ENCODE data around the gene TMEM132D. TPM values are rescaled to one million over a fixed set of nuclear protein-coding genes. Genes with fewer than 3 reads are reported as not detected.

The TMEM132D gene
- total and polyA plus RNA-seq, 2 experiments from 2014 or later, result 2.0 to 2.4 TPM

DNA sequence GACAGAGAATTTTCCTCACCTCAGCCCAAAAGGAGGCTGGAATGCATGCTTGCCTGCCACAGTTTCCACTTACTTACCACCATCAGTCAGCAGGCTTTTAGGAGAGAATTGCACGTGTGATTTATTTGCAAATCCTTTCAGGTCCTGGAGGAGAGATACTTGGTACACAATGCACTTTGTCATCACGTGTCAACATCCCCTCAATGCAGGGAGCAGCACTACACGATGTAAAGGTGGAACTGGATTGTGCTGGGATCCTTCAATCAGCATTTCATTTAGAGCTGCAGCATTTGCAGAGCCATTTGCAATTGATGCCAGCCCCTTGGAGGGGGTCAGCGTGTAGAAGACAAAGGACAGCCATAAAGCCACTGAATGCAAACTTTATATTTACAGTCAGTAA, 832.5 kb downstream of the TMEM132D start:
- Histone ChIP-seq H2AFZ (no peak overlapping the region), H3K9me3 (ENCODE audit: low read depth) (no peaks in the 10 kb centered on the region), H3K79me2 (no peaks in the 10 kb centered on the region), H4K20me1 (ENCODE audit: insufficient read depth, poor library complexity, severe bottlenecking) (no peaks in the 10 kb centered on the region), H3K4me1 (ENCODE audit: insufficient read depth) (no peaks in the 10 kb centered on the region), H3K27me3 (no peaks in the 10 kb centered on the region), H3K4me3 (no peak overlapping the region), H3K36me3 (replicated peaks; ENCODE audit: insufficient read depth, low read depth) (no peaks in the 10 kb centered on the region), H3K4me2 (no peak overlapping the region), H3K9me2 (replicated peaks; ENCODE audit: insufficient read depth) (no peaks in the 10 kb centered on the region), H3K27ac (no peak overlapping the region)
- TF ChIP-seq EZH2phosphoT487 (IDR thresholded peaks at IDR 0.05; ENCODE audit: low read depth, severe bottlenecking, unreplicated experiment) (no peak), EZH2 (IDR thresholded peaks at IDR 0.05; ENCODE audit: borderline replicate concordance) (no peak)
- TF ChIP-seq, protein P1, sequence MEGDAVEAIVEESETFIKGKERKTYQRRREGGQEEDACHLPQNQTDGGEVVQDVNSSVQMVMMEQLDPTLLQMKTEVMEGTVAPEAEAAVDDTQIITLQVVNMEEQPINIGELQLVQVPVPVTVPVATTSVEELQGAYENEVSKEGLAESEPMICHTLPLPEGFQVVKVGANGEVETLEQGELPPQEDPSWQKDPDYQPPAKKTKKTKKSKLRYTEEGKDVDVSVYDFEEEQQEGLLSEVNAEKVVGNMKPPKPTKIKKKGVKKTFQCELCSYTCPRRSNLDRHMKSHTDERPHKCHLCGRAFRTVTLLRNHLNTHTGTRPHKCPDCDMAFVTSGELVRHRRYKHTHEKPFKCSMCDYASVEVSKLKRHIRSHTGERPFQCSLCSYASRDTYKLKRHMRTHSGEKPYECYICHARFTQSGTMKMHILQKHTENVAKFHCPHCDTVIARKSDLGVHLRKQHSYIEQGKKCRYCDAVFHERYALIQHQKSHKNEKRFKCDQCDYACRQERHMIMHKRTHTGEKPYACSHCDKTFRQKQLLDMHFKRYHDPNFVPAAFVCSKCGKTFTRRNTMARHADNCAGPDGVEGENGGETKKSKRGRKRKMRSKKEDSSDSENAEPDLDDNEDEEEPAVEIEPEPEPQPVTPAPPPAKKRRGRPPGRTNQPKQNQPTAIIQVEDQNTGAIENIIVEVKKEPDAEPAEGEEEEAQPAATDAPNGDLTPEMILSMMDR (IDR thresholded peaks at IDR 0.05; ENCODE audit: poor library complexity), result no peak
- no peak for DNase-seq (ENCODE audit: low spot score)
- 49% methylated on average over 4 of the region's 4 CpGs for WGBS (ENCODE audit: low lambda C conversion rate, missing lambda C conversion rate)

DNA sequence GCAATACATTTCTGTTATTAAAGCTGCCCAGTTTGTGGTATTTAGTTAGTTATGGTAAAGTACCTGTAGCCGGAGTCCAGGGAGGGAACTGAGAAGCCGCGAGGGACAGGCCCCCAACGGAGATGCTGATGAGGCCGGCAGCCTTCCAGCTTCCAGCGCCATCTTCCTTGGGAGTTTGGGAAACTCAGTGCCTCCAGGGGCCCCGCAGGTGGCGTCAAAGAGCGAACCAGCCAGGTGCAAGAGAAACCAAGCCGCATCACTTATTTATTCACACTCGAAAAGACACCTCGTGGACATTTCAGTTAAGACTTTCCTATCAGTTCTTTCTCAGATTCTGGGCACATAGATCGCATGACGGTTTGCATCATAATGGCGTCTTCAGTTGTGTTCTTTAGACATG, 833.9 kb downstream of the TMEM132D start:
- H3K27ac ChIP-seq, result no peak overlapping the region
- H3K4me2 ChIP-seq, result no peak overlapping the region
- H4K20me1 ChIP-seq (ENCODE audit: insufficient read depth, poor library complexity, severe bottlenecking), result no peaks in the 10 kb centered on the region
- WGBS (ENCODE audit: low lambda C conversion rate, missing lambda C conversion rate), result 75% methylated on average over 15 of the region's 15 CpGs
- TF ChIP-seq EZH2 (IDR thresholded peaks at IDR 0.05; ENCODE audit: borderline replicate concordance) (no peak), EZH2phosphoT487 (IDR thresholded peaks at IDR 0.05; ENCODE audit: low read depth, severe bottlenecking, unreplicated experiment) (no peak)
- TF ChIP-seq, protein P1 (IDR thresholded peaks at IDR 0.05; ENCODE audit: poor library complexity), result no peak
- H3K9me2 ChIP-seq (replicated peaks; ENCODE audit: insufficient read depth), result no peaks in the 10 kb centered on the region
- H3K36me3 ChIP-seq (replicated peaks; ENCODE audit: insufficient read depth, low read depth), result no peaks in the 10 kb centered on the region
- no peak overlapping the region for H2AFZ ChIP-seq
- H3K4me3 ChIP-seq, result no peak overlapping the region
- DNase-seq (ENCODE audit: low spot score), result no peak
- no peaks in the 10 kb centered on the region for H3K79me2 ChIP-seq
- no peaks in the 10 kb centered on the region for H3K9me3 ChIP-seq (ENCODE audit: low read depth)
- no peaks in the 10 kb centered on the region for H3K27me3 ChIP-seq
- H3K4me1 ChIP-seq (ENCODE audit: insufficient read depth), result no peaks in the 10 kb centered on the region

DNA sequence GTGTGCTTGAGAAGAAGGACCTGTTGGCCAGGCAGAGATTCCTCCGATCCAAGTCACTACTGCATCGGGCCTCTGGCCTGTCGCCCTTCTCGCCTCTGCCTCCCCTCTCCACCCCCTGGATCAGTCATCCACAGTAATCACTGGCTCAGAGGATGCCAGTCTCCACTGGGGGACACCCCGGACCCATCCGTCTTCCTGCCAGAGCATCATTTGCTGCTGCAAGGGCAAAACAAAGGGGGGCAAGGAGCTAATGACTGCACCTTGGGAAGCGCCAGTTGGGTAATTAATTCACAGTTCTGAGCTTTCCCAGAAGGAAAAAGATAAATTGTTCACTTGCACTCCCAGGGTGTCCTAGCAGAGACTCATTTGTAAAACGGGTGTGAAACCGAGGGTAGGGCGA, 835.1 kb downstream of the TMEM132D start:
- Histone ChIP-seq H3K4me3 (no peak overlapping the region), H3K27ac (no peak overlapping the region), H3K79me2 (no peaks in the 10 kb centered on the region), H2AFZ (no peak overlapping the region), H3K36me3 (replicated peaks; ENCODE audit: insufficient read depth, low read depth) (no peaks in the 10 kb centered on the region), H3K9me2 (replicated peaks; ENCODE audit: insufficient read depth) (no peaks in the 10 kb centered on the region), H3K4me2 (no peak overlapping the region), H3K27me3 (no peaks in the 10 kb centered on the region), H3K4me1 (ENCODE audit: insufficient read depth) (no peaks in the 10 kb centered on the region), H3K9me3 (ENCODE audit: low read depth) (no peaks in the 10 kb centered on the region), H4K20me1 (ENCODE audit: insufficient read depth, poor library complexity, severe bottlenecking) (no peaks in the 10 kb centered on the region)
- TF ChIP-seq EZH2phosphoT487 (IDR thresholded peaks at IDR 0.05; ENCODE audit: low read depth, severe bottlenecking, unreplicated experiment) (no peak), EZH2 (IDR thresholded peaks at IDR 0.05; ENCODE audit: borderline replicate concordance) (no peak)
- TF ChIP-seq, protein P1 (IDR thresholded peaks at IDR 0.05; ENCODE audit: poor library complexity), result no peak
- 90% methylated on average over 10 of the region's 10 CpGs for WGBS (ENCODE audit: low lambda C conversion rate, missing lambda C conversion rate)
- DNase-seq (ENCODE audit: low spot score), result no peak

DNA sequence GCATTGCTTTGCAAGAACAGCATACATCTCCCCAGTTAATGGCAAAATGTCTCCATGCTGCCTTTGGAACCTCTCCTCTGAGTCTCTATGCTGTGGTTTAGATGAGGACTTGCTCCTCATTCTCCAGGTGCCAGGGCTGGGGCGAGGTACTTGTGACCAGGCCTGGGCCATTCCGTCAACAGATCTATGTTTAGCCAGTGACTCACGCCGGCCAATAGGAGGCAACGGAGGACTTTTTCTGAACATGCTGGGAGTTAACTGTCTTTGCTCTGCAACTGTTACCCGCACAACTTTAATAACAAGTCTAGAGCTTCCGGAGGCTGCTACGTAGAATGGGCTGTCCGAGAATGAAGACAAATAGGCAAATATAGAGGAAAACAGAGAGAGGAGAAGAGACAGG, 836.3 kb downstream of the TMEM132D start:
- no peaks in the 10 kb centered on the region for H3K9me2 ChIP-seq (replicated peaks; ENCODE audit: insufficient read depth)
- H4K20me1 ChIP-seq (ENCODE audit: insufficient read depth, poor library complexity, severe bottlenecking), result no peaks in the 10 kb centered on the region
- no peak overlapping the region for H3K27ac ChIP-seq
- no peak for TF ChIP-seq EZH2 (IDR thresholded peaks at IDR 0.05; ENCODE audit: borderline replicate concordance)
- TF ChIP-seq, protein P1 (IDR thresholded peaks at IDR 0.05; ENCODE audit: poor library complexity), result peak; percentile 27
- 20% methylated on average over 9 of the region's 9 CpGs for WGBS (ENCODE audit: low lambda C conversion rate, missing lambda C conversion rate)
- H3K36me3 ChIP-seq (replicated peaks; ENCODE audit: insufficient read depth, low read depth), result no peaks in the 10 kb centered on the region
- H3K4me1 ChIP-seq (ENCODE audit: insufficient read depth), result no peaks in the 10 kb centered on the region
- no peaks in the 10 kb centered on the region for H3K79me2 ChIP-seq
- no peak overlapping the region for H2AFZ ChIP-seq
- H3K27me3 ChIP-seq, result no peaks in the 10 kb centered on the region
- no peaks in the 10 kb centered on the region for H3K9me3 ChIP-seq (ENCODE audit: low read depth)
- peak; percentile 41 for DNase-seq (ENCODE audit: low spot score)
- no peak overlapping the region for H3K4me2 ChIP-seq
- no peak overlapping the region for H3K4me3 ChIP-seq
